Stimulated activated CD4-positive, alpha-beta T cell treated with anti-CD3 and anti-CD28 coated beads, Interleukin-12 subunit alpha, Interleukin-12 subunit beta, amount 100 ng/mL, for 24 hours (primary cell): ENCODE data around the gene SLITRK1.

Experiments used
- DNase-seq, 2 experiments: peaks; one replicate each; pipeline ENCODE4 v3.0.0-alpha.2; 2020; ENCODE audit warnings: low read depth in 2 of 2

Gene SLITRK1, protein sequence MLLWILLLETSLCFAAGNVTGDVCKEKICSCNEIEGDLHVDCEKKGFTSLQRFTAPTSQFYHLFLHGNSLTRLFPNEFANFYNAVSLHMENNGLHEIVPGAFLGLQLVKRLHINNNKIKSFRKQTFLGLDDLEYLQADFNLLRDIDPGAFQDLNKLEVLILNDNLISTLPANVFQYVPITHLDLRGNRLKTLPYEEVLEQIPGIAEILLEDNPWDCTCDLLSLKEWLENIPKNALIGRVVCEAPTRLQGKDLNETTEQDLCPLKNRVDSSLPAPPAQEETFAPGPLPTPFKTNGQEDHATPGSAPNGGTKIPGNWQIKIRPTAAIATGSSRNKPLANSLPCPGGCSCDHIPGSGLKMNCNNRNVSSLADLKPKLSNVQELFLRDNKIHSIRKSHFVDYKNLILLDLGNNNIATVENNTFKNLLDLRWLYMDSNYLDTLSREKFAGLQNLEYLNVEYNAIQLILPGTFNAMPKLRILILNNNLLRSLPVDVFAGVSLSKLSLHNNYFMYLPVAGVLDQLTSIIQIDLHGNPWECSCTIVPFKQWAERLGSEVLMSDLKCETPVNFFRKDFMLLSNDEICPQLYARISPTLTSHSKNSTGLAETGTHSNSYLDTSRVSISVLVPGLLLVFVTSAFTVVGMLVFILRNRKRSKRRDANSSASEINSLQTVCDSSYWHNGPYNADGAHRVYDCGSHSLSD

DNA sequence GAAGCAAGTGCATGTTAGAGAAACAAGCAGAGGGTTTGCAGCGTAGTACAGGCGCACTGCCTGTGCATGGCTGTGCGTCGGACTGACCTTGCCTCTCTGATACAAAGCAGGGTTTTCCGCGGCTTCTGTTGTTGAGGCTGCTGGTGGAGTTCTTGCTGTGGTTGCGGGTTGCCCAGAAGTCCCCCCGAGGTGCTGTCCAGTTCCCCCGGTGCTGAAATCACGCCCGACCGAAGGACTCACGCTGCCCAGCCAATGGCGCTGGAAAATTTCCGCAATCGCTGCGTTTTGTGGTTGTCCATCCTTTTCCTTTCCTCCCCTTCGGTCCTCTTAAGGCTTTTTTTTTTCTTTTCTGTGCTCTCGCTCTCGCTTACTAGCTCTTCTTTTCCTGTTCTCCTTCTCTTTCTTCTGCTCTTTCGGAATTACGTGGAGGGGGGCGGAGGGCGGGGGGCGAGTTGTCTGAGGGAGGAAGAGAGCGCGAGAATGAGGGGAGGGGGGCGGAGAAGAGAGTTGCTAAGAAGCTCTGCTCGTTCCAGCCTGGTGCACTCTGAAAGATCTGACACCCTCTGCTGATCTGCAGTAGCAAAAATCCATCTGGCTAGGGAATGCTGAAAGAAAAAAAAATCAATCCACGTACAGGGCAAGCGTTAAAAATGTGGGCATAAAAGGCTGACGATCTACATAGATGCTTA, at the start of gene SLITRK1:
Gene SLITRK1 (minus strand): TSS at position 558 of the 689 bp plus-strand sequence. CDS start 967 bp downstream, outside the sequence.
- no peak for DNase-seq

DNA sequence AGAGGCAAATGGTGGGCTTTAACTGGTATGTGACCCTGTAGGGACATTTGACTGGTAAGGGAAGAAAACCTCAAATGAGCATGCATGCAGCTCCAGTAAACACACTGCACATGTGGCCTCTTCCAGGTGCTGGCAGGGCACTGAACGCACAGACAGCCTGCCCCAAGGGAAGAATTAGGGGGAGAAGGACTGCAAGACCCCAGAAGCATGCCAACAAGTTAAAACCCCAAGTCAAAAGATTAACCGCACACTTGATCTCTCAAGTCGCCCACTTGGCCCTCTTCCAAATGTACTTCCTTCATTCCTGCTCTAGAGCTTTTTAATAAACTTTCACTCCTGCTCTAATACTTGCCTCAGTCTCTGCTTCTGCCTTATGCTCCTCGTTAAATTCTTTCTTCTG, 46.9 kb upstream of the SLITRK1 start:
- no peak for DNase-seq

GRCh38 chr13:83919775-83920174, 37.5 kb upstream of the SLITRK1 start:
- no peak for DNase-seq

DNA sequence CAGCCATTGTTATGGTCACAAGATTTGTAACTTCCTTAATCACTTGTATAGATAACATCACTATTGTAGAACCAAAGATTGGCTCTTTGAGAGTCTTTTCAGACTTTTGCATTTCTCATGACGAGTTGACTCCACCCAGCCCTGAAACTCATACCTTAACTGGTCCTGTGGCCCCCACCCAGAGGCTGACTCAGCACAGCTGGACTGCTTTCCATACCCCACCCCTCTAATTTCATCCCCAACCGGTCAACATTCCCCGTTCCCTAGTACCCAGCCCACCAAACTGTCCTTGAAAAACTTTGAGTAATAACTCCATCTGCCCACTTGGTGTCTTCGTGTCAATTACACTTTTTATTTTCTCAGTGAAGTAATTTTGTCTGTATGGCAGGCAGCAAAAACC, 32.1 kb upstream of the SLITRK1 start:
- no peak for DNase-seq

- DNase-seq = no peak
These were observed 25.1 kb upstream of the SLITRK1 start for GRCh38 chr13:83907196-83907989.

DNA sequence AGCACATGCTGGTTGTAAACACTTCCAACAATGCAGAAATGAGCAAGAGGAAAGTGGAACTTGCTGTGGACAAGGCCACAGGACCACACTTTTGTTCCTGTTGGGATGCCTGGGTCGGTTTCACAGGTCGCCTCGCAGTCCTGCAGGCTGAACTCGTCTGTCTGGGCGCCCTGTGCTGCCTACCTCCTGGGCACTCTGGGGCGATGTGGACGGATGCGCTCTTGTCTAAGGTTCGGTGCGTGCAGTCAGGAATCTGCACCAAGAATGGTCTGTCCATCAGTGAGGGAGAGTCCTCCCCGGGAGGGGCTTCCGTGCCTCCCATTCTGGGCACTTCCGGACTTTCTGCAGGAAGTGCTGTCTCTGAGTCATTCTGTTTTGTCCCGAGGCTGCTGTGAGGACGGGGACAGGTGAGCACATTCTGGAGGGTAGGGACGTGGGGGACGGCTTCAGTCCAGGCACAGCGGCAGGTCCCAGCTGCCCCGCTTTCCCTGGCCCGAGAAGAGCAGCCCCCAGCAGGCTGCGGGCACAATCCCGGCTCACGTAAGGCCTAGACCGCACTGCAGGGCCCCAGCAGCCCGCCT, 24.1 kb upstream of the SLITRK1 start:
- DNase-seq = no peak

GRCh38 chr13:83905641-83906040, 23.4 kb upstream of the SLITRK1 start:
- no peak for DNase-seq

DNA sequence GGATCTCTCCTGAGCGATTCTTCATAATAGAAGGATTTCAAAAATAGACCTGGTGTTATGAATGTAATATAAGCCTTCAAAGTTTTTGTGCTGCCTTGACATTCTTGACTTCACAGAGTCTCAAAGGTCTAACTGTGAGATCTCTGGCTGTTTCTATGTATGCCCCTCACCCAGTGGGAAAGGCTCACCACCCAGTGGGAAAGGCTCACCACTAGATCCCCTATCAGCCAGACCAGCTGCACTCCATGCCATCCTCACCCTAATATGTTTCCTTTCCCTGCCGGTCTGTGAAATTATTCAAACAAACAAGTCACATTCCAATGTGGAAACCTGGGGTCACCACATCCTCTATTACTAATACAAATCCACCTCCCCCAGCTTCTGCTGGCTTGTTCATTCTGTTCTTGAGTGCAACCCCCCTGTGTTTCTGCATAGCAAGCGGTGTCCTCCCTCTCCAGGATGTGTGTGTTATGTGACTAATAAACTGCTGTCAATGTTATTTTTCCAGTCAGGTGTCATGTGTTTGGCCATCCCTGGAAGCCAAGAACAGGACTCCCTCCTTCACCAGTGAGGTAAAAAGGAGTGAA, 13.8 kb upstream of the SLITRK1 start:
- DNase-seq = no peak

DNA sequence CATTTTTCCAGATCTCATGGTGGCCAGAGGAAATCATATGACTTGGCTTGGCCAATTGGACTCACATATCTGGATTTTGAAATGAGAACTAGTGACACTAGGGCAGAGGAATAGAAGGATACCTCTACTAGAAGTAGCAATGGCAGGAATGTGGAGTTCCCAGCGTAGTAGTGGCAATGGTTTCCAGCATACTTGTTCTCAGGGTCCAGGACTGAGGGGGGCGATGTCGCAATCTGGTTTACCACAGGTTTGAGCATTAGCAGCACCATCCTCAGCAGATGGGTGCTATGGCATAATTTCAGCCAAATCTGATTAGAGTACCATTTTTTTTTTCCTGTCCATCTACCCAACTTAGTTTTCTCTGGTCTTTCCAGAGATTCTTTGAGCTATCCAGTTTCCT, 8.1 kb upstream of the SLITRK1 start:
- DNase-seq = no peak

DNA sequence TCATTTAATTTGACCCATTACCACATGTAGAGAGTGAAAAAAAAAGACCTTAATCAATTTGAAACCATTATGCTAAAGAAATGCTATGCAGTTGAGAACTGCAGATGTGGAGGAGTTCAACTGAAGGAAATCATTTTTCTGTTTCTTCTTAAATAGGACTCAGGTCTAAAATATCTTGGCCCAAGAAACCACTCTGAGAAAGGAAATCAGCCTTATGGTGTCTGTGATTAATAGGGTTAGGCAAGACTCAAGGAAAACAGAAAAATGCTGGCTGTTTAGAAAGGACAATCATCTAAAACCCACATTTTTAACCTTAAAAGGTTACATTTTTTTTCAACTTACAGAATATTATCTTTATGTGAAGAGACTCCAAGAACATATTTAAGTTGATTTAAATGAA, 1.9 kb upstream of the SLITRK1 start:
- DNase-seq = no peak

DNA sequence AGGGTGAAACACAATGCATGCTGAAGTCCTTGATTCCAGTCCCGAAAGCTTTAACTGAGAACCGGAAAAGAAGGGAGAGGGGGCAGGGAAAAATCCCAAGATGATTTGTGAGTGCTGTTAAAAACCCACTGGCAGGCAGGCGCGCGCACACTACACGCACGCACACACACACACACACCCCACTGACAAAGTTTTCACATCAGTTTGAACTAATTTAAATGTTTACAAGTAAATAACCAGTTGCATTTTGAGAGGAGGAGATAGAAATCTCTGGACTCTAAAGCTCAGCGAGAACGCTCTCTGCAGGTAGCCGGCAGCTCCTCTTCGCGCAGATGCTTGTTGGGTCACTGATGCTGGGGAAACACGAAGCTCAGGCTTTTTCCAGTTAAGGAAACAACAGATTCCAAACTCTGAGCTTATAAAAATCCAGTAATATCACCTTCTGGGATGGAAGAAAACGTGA, 818 bp upstream of the SLITRK1 start:
- DNase-seq = no peak

DNA sequence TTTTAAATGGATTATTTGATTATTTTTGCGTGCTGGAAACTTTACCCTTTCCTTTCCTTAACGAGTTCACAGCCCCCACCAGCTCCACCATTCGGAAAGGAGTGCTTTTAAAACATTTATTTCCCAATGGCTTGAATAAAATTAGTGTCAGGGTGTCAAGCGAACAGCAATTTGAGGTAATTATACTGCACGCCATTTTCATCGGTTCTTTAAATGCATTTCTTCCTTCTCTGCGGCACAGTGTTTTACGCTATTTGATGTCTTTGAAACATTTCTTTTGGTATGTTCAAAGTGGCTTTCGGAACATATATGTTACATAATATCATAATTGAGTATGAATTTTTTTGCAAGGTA, 309 bp upstream of the SLITRK1 start:
- no peak for DNase-seq

- no peak for DNase-seq
These were observed 1.1 kb downstream of the SLITRK1 start for GRCh38 chr13:83881140-83881684.

- no peak for DNase-seq
These were observed 1.8 kb downstream of the SLITRK1 start for GRCh38 chr13:83880275-83881139.

DNA sequence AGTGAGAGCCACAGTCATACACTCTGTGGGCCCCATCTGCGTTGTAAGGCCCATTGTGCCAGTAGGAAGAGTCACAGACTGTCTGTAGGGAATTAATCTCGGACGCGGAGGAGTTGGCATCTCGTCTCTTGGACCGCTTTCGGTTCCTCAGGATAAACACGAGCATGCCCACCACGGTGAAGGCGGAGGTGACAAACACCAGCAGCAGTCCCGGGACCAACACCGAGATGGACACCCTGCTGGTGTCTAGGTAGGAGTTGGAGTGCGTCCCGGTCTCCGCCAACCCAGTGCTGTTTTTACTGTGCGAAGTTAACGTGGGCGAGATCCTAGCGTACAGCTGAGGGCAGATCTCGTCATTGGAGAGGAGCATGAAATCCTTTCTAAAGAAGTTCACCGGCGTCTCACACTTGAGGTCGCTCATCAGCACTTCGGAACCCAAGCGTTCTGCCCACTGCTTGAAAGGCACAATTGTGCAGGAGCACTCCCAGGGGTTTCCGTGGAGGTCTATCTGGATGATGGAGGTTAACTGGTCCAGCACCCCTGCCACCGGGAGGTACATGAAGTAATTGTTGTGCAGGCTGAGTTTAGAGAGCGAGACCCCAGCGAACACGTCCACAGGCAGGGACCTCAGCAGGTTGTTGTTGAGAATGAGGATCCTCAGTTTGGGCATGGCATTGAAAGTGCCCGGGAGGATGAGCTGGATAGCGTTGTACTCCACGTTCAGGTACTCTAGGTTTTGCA, 2.7 kb downstream of the SLITRK1 start:
- no peak for DNase-seq

DNA sequence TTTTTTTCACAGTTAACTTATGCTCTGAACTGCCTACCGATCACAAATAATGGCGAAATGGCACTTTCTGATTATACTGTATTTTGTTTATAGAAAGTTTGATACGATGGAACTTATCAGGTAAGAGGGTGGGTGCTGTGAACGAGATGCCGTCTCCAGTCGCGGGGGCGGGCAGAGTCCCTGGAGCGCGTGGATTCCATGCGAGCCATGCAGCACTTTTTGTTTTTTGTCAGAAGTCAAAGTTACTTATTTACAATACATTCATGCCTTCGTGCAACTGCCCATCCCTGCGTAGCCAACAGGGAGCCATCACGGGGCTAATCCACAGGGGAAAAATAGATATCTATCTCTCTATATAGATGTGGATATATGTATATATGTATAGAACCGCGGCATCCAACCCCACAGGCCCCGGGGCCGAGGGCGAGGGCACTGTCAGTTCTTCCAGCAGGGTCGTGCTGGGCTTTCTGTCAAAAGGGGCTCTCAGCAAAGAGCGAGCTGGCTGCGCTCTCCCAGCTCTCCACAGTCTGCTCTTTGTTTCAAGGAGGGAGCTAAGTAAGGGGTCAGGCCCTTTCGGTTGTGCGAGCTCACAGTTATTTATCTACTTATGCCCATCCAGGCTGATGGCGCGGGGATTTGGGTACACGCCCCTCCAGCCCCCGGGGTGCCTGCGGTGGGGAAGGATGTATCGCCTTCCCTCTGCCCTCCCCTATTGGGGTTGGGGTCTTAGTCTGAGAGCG, 3.4 kb downstream of the SLITRK1 start:
- DNase-seq = no peak

GRCh38 chr13:83877651-83878355, 4.5 kb downstream of the SLITRK1 start:
- DNase-seq = no peak

- DNase-seq = no peak
These were observed 5.7 kb downstream of the SLITRK1 start for GRCh38 chr13:83876546-83876945.
